22Rv1 (cell line): ENCODE results near the gene RPS6KA6.
A peak's percentile ranks its signal among the peaks of the same experiment; 100 is the strongest.

Experiments used
- H3K27ac ChIP-seq: fragments of 450-650 bp; 2 replicates; pipeline ENCODE4 v1.5.1; 2017
- ZFX ChIP-seq: fragments of 450-650 bp; IDR thresholded peaks from 2 replicates; pipeline ENCODE4 v1.6.1; 2017; ENCODE audit warnings: antibody characterized with exemption, borderline replicate concordance
- TF ChIP-seq, protein P1 (sequence below): fragments of 450-650 bp; IDR thresholded peaks from 2 replicates; pipeline ENCODE4 v1.5.1; 2017; ENCODE audit warnings: mild to moderate bottlenecking

Gene RPS6KA6

DNA sequence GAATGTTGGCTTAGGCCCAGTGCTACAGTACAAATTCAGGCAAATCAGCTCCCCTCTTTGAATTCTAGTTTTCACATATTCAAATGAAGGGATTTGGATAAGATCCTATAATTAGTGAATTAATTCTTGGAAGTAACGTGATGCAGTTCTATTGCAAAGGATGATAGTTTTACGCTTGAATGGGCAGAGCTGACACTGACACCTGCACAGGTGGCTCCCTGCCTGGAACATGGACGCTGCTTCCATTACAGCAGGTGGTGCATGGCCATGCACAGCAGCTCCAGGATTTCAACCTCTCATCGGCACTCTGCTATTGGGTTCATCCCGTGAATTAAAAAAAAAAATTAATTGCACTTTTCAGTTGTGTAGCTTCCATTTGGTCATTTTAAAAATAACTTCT, 28.4 kb upstream of the RPS6KA6 start:
- TF ChIP-seq ZFX, result no peak
- TF ChIP-seq, protein P1, sequence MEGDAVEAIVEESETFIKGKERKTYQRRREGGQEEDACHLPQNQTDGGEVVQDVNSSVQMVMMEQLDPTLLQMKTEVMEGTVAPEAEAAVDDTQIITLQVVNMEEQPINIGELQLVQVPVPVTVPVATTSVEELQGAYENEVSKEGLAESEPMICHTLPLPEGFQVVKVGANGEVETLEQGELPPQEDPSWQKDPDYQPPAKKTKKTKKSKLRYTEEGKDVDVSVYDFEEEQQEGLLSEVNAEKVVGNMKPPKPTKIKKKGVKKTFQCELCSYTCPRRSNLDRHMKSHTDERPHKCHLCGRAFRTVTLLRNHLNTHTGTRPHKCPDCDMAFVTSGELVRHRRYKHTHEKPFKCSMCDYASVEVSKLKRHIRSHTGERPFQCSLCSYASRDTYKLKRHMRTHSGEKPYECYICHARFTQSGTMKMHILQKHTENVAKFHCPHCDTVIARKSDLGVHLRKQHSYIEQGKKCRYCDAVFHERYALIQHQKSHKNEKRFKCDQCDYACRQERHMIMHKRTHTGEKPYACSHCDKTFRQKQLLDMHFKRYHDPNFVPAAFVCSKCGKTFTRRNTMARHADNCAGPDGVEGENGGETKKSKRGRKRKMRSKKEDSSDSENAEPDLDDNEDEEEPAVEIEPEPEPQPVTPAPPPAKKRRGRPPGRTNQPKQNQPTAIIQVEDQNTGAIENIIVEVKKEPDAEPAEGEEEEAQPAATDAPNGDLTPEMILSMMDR, result no peak

DNA sequence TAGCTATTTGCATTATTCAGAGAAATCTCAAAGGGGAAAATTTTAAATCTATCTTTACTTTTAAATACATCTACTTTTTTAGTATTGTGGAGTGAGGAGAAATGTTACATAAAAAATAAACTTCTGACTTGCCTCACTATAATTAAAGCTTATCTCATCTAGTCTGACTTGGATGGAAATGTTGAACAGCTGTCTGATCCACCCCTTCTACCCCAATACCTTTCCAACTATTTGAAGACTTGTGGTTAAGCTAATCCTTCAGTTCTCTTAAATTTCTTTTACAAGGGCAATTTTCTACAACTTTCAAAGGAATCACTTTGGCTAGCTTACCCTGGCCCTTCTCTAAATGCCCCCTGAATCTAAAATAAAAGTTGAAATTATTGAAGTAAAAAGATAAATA, 17.3 kb upstream of the RPS6KA6 start:
- no peak overlapping the region for H3K27ac ChIP-seq
- TF ChIP-seq ZFX, result no peak
- TF ChIP-seq, protein P1, result no peak

More for the DNA sequence above, 28.4 kb upstream of the RPS6KA6 start:
- H3K27ac ChIP-seq, result no peak overlapping the region

DNA sequence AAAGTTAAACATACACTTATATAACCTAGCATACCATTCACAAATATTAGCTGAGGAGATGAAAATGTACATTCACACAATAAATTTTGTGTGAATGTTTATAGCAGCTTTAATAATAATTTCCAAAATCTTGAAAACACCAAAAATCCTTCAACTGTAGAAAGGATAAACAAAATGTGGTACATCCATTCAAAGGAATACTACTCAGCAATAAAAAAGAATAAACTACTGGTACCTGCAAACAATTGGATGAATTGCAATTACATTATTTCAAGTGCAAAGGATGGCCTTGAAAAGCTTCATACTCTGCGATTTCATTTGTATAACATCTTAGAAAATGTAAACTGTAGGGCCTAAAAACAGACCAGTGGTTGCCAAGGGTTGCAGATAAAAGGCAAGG, 11.7 kb upstream of the RPS6KA6 start:
- no peak for TF ChIP-seq ZFX
- TF ChIP-seq, protein P1, result no peak
- no peak overlapping the region for H3K27ac ChIP-seq

DNA sequence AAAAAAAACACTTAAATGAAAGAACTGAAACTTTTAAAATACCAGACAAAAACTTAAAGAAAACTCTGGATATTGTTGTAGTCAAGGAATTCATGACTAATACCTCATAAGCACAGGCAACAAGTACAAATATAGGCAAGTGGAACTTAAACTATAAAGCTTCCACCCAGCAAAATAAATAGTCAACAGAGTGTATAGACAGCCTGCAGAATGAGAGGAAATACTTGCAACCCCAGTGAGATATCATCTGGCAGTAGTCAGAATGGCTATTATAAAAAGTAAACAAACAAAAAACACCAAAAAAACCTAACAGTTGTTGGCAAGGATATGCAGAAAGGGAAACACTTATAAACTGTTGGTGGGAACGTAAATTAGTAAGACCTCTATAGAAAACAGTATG, 9.6 kb upstream of the RPS6KA6 start:
- TF ChIP-seq, protein P1, result no peak
- TF ChIP-seq ZFX, result no peak
- H3K27ac ChIP-seq, result no peak overlapping the region

DNA sequence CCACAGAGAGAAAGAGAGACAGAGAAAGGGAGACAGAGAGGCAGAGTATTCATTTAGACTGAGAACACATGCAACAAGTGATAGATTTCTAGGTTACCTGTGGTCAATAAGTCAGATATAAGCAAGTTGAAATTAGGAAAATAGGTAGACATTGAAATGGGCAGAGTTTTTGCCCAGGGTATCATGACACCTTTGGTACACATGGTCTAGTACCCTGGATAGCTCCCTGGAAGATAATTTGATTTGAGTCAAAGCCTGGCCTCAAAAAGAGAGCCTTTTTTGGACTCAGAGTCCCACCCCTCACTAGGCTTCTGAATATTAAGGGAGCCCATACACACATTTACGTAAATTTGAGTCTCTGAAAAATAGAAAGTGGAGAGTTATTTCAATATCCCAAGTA, 4.0 kb upstream of the RPS6KA6 start:
- H3K27ac ChIP-seq, result no peak overlapping the region
- TF ChIP-seq ZFX, result no peak
- TF ChIP-seq, protein P1, result no peak

DNA sequence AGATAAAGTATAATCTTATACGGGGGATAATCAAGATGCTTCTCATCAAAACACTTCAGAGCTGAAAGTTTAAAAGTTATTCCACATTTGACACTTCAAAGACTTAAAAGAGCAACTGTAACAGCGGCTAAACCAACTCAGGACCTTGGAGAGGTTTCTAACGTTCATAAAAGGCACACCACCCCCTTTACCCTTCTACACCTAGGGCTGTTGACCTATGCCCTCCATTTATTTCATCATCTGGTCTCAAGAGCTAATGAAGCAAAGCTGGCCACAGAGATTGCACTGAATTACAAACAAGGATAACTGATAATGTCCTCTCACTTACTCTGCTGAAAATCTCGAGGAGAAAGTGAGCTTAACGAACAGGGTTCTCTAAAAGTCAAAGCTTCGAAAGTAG, 1.1 kb upstream of the RPS6KA6 start:
- no peak overlapping the region for H3K27ac ChIP-seq
- TF ChIP-seq, protein P1, result no peak
- no peak for TF ChIP-seq ZFX

DNA sequence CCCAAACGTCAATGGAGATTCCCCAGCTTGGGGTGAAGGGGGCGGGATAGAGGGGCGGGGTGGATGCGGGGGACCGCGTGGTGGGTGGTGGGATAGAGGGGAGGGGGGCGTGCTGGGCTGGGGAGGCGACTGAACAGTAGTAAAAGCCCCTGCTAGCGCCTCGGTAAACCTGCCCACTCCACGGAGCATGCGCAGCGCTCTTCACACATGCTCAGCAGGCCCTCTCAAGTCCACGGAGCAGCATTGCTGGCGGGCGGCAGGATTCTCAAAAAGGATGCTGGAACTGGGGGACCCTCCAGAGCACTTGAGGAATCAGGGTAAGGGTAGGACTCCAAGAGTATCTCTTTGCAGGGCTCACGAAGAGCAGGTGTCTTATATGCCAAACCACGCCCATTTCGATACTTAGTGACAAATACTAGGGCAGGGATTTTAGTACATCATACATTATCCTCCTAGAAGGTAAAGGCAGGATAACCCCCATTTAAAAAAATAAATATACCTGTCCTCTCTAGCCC, 378 bp upstream of the RPS6KA6 start:
- H3K27ac ChIP-seq, result peak overlapping the region; percentile 60
- no peak for TF ChIP-seq ZFX
- TF ChIP-seq, protein P1, result no peak
